Motor neuron (in vitro differentiated cells): Measurements from ENCODE around the gene POLRMT. TPM values are rescaled to one million over a fixed set of nuclear protein-coding genes. Genes with fewer than 3 reads are reported as not detected.

ENCODE experiments used
- ATAC-seq, 8 experiments: fragments of 200-7000 bp; cut with Tn5 transposase; replicated peaks in 6 of 8; 2 replicates each; pipeline ENCODE4 v1.8.0; 2021; ENCODE audit warnings: mild to moderate bottlenecking in 8 of 8, moderate library complexity in 8 of 8
- H3K27ac ChIP-seq, 2 donors: fragments of 250-450 bp; sonication (Bioruptor Pico); 2 replicates each; pipeline ENCODE4 v1.9.0; 2021; ENCODE audit warnings: antibody characterized with exemption in 2 of 2, mild to moderate bottlenecking in 2 of 2, moderate library complexity in 1 of 2
- H3K4me1 ChIP-seq, 2 donors: fragments of 250-450 bp; sonication (Bioruptor Pico); replicated peaks in 1 of 2; 2 replicates each; pipeline ENCODE4 v1.6.1; 2021; ENCODE audit warnings: antibody characterized with exemption in 2 of 2, mild to moderate bottlenecking in 2 of 2, moderate library complexity in 1 of 2
- H3K4me3 ChIP-seq, 5 donors: fragments of 250-450 bp; sonication (Bioruptor Pico); 2 replicates each; pipeline ENCODE4 v1.9.0; 2021; ENCODE audit warnings: antibody characterized with exemption in 5 of 5, mild to moderate bottlenecking in 5 of 5, moderate library complexity in 4 of 5
- WGBS, 10 experiments: fragments of 450-650 bp; shearing (Covaris generic); methylation state at CpG; one replicate each; pipeline ENCODE4 v1.0.0; 2022; 5-methylcytosine and 5-hydroxymethylcytosine counted together
- in situ Hi-C, 9 experiments: fragments of 400-800 bp; cut with MboI; loops; one replicate each; pipeline ENCODE4 v1.15.0; 2021; ENCODE audit warnings: low sequenced_read_pairs in 9 of 9, low pct_unique_long_range_greater_than_20kb in 2 of 9; ENCODE audit not compliant: unreplicated experiment in 9 of 9
- total RNA-seq, 8 experiments: library from RNA; unstranded; fragments of 300-600 nt; gene quantifications; 2 replicates each; pipeline versions ENCODE4 v1.2.3 to v1.2.4, GENCODE V29; 2022

The POLRMT gene
- total RNA-seq, 8 experiments from 2014 or later, result 18.3 to 56.9 (median 33.5) TPM

DNA sequence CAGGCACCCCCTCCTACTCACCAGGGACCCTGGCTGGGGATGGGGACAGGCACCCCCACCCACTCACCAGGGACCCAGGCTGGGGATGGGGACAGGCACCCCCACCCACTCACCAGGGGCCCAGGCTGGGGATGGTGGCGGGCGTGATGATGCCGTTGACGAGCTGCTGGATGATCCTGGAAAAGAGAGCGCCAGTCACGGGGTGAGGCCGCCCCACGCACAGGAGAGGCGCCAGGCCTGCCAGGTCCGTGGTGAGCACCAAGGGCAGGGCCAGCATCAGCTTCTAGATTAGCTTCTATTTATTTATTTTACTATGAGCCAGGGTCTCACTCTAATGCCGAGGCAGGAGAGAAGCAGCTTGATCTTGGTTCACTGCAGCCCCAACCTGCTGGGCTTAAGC lies 16.8 kb upstream of the POLRMT start:
- in situ Hi-C loops, result loop anchor here in 2 of 9 experiments (25.0 kb wide), 2 partner anchors 112 to 262 kb away; partner anchors contain the start of genes KISS1R (in 1 of the 2), MISP (in 1 of the 2) and R3HDM4 (in 1 of the 2)
- 80 to 100% (median 92%) methylated on average over 1 of the region's 11 CpGs; no CpG with 5 or more reads in 6 of the 10 experiments for WGBS, 10 experiments
- Histone ChIP-seq H3K4me3 (no peak overlapping the region), H3K27ac (no peak overlapping the region), H3K4me1 (no peaks in the 10 kb centered on the region)
- no peak for ATAC-seq

DNA sequence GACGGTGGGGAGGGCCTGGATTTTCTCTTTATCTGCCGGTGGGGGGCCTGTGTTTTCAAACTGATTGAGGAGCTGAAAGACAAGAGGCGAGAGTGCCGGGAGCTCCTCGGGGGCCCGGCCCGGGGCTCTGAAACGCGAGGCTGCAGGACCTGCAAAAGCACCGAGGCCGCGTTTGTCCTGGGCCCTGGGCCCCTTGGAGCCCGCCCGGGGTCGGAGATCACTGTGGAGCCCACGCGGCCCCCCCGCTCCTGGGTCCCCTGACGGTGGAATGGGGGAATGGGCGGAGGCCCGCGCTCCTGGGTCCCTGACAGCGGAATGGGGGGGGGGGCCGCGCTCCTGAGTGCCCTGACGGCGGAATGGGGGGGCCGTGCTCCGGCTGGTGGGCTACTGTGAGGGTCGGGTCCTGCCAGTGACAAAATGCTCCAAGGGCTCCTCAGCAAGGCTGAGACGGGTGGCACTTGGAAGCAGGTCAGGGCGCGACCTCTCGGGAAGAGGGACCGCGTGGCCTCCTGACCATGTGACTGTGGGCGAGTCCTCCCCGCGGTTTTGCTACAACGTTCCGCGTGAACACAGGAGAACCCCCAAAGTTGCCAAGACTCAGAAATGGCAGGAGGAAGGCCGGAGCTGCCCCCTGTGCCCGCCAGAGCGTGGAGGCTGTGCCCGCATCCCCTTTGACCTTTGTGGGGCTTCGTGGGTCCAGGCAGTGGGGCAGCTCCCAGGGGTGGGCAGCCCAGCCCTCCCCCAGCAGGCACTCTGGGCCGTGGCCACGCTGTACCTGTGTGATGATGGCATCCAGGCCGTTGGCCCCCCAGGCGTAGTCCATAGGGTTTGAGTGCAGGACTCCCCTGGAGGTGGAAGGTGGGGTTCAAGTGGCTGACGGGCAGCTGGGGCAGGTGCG lies 15.8 kb upstream of the POLRMT start:
- Histone ChIP-seq H3K27ac (no peak overlapping the region), H3K4me1 (no peaks in the 10 kb centered on the region), H3K4me3 (no peak overlapping the region)
- no peak for ATAC-seq
- in situ Hi-C loops, result no loop called here
- 80 to 100% (median 100%) methylated on average over 1 to 11 of the region's 53 CpGs; no CpG with 5 or more reads in 5 of the 10 experiments for WGBS, 10 experiments

DNA sequence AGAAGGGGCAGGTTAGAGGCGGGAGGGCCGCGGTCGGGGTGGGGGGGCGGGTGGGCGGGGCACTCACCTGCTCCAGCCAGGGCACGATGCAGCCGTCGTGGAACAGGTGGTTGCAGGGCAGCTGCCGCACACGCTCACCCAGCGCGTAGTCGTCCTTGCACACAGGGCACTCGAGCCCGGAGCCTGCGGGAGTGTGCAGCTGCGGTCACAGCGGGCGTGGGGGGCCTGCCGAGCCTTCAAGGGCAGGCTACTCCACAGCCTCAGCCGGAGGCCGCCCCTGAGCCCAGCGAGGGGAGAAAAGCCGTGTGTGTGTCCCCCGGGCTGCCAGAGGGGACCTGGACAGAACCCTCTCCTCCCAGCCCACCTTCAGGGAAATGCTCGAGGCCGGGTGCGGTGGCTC lies 15.0 kb upstream of the POLRMT start:
- in situ Hi-C loops, result no loop called here
- no peak for ATAC-seq
- no peak overlapping the region for H3K4me3 ChIP-seq
- WGBS, 10 experiments, result 80 to 98% methylated on average over 1 to 11 of the region's 29 CpGs; no CpG with 5 or more reads in 8 of the 10 experiments
- no peak overlapping the region for H3K27ac ChIP-seq
- H3K4me1 ChIP-seq, result no peaks in the 10 kb centered on the region

DNA sequence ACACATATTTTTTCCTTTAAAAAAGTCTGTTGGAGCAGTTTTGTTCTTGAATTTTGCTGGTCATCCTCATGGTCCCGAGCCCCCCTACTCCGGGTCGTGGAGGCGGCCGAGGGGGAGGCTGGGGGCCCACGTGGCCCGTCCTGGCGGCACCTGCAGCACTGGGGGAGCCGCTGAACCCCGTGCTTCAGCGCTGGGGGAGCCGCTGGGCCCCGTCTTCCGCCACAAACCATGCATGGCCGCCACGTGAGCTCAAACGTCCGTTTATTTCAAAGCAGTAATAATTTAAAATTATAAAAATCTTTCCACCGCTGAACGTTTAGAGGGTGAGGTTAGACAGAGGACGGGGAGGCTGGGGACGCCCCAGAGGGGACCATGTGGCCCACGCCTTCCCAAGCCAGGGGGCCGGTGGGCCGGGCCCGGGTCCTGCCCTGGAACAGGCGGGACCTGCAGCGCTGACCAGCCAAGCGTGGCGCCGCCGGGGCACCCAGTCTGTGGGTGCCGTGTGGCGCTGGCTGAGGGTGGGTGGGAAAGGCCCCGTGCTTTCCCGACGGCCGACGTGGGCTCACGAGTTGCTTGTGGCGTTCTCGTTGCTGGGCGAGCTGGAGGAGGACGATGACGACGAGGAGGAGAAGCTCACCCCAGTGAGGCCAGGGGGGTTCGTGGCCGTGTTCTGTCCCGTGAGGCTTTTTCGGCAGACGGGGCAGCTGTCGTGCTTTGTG lies 14.4 kb upstream of the POLRMT start:
- H3K27ac ChIP-seq, result no peak overlapping the region
- no peak for ATAC-seq
- in situ Hi-C loops, result no loop called here
- no peaks in the 10 kb centered on the region for H3K4me1 ChIP-seq
- H3K4me3 ChIP-seq, result no peak overlapping the region
- WGBS, 10 experiments, result 80 to 100% (median 98%) methylated on average over 1 to 16 of the region's 52 CpGs; no CpG with 5 or more reads in 6 of the 10 experiments

DNA sequence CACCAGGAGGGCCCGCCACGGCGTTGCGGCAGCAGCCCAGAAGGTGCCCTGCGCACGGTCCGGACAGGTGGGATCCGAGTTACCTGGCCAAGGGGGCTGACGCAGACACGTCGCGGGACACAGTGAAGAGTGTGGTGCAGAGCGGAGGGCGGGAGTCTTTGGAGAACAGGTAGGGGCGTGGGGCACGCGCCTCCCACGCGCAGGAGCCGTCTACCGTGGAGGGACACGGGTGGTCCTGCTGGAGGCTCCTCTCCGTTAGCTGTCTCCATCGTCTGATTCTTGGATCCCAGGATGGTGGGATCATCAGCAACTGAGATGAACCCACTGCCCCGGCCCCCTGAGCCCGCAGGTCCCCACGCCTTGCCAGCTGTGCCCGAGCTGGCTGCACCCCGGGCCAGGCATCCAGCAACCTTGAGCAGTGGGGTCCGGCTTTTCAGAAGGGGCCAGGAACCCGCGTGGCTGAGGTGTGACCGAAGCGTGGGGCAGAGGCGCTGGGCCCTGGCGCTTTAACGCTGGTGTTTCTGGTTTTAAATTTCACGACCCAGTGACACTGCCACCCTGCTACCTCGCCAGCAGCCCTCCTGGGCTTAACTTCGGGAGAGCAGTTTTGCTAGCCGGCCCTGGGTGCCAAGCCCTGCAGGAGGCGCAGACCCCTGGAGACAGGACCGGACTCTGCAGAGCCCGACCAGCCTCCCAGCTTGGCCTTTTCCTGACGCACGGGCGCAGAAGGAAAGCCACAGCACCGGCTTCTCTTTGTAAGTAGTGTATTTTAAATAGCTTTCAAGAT lies 13.6 kb upstream of the POLRMT start:
- WGBS, 10 experiments, result 80 to 100% (median 96%) methylated on average over 1 to 17 of the region's 48 CpGs; no CpG with 5 or more reads in 2 of the 10 experiments
- Histone ChIP-seq H3K4me3 (no peak overlapping the region), H3K4me1 (no peaks in the 10 kb centered on the region), H3K27ac (no peak overlapping the region)
- ATAC-seq, result no peak
- in situ Hi-C loops, result no loop called here

DNA sequence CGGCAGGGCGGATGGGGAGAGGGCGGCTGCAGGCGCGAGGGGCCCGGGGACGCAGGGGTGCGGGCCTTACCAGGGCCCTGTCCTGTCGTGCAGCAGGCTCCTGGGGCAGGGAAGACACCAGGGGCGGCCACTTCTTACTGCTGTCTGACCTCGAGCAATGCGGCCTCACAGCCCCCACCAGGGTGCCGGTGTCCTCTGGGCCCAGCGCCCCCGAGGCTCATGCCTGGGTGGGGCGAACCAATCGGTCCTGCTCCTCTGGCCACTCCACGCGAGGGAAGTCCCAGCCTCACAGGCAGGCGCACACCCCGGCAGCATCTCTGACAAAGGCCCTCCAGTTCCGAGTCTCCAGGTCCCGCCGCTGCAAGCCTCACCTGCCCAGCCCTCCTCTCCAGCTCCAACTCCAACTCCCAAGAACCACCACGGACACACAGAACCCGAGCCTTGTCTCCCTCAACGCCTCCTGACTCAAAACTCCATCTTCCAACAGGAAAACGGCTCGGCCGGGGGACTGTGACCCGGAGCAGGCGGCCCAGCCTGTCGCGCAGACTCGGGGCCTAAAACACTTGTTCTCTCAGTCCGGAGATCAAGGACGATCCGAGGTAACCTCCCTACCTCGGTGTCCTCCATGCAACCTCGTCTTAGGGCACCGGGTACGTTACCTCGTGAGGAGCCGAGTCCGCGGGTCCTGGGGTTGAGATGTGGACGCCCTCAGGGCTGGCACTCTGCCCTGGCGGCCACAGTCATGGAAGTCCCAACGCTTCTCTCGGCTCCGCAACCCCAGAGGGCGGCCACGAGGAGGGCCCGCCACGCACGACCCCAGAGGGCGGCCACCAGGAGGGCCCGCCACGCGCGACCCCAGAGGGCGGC lies 12.8 kb upstream of the POLRMT start:
- Histone ChIP-seq H3K4me3 (no peak overlapping the region), H3K4me1 (no peaks in the 10 kb centered on the region), H3K27ac (no peak overlapping the region)
- in situ Hi-C loops, result no loop called here
- 80 to 92% (median 88%) methylated on average over 1 to 12 of the region's 62 CpGs; no CpG with 5 or more reads in 6 of the 10 experiments for WGBS, 10 experiments
- ATAC-seq, result no peak

DNA sequence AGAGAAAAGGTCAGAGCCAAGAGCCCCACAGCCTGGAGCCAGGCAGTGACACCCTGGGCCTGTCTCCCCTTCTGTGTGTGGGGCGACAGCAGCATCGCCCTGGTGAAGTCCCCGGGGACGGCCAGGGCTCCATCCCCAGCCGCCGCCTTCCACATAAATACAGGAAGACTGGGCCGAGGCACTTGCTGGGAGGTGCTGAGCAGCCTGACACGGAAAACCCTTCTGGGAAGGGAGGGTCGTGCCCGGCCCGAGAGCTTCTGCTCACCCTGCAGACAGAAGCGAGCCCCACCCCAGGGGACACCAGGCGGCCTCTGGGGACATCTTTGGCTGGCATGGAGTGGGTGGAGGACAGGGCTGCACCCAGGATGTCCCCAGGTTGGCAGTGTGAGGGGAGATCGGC lies 11.5 kb upstream of the POLRMT start:
- peak in 1 of 8 experiments; percentile 11 for ATAC-seq
- in situ Hi-C loops, result no loop called here
- H3K4me3 ChIP-seq, result no peak overlapping the region
- H3K4me1 ChIP-seq, result no peaks in the 10 kb centered on the region
- no peak overlapping the region for H3K27ac ChIP-seq
- 20 to 100% (median 75%) methylated on average over 1 to 2 of the region's 14 CpGs; no CpG with 5 or more reads in 6 of the 10 experiments for WGBS, 10 experiments

DNA sequence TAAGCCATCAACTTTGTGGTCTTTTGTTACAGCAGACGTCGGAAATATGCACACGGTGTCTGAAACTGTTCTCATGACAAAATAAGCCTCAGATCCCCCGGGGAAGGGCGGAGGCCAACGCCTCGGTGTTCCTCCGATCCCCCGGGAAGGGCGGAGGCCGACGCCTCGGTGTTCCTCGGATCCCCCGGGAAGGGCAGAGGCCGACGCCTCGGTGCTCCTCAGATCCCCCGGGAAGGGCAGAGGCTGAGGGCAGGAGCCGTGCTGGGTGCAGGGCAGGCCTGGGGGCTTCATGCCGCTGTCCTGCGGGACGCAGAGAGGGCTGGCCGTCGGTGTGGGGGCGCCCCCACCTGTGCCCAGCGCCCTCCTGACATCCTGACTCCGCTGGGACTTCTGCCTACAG lies 11.0 kb upstream of the POLRMT start:
- 87 to 100% (median 100%) methylated on average over 2 to 6 of the region's 28 CpGs; no CpG with 5 or more reads in 7 of the 10 experiments for WGBS, 10 experiments
- in situ Hi-C loops, result no loop called here
- H3K4me1 ChIP-seq, result no peaks in the 10 kb centered on the region
- H3K4me3 ChIP-seq, result no peak overlapping the region
- H3K27ac ChIP-seq, result no peak overlapping the region
- ATAC-seq, result no peak

DNA sequence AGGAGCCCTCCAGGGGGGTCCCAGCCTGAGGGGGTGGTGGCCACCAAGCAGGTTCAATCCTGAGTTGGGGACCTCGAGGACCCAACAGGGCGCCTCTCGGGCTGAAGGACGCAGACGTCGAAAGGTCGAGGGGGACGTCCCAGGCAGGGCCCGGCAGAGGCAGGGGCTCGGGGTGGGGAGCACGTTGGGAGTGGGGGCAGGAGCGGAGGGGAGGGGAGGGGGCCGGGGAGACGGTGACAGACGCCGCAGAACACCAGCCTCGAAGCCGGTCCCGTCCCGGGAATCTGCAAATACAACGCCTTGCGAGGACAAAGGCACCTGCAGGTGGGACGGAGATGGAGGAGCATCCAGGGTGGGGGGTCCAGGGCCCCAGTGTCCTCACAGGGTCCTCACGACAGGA lies 10.4 kb upstream of the POLRMT start:
- peaks cover 0 to 4% of the 10 kb centered on the region in 2 donors for H3K4me1 ChIP-seq
- in situ Hi-C loops, result no loop called here
- 40 to 100% methylated on average over 1 of the region's 24 CpGs; no CpG with 5 or more reads in 8 of the 10 experiments for WGBS, 10 experiments
- H3K27ac ChIP-seq, result no peak overlapping the region
- no peak overlapping the region for H3K4me3 ChIP-seq
- no peak for ATAC-seq

DNA sequence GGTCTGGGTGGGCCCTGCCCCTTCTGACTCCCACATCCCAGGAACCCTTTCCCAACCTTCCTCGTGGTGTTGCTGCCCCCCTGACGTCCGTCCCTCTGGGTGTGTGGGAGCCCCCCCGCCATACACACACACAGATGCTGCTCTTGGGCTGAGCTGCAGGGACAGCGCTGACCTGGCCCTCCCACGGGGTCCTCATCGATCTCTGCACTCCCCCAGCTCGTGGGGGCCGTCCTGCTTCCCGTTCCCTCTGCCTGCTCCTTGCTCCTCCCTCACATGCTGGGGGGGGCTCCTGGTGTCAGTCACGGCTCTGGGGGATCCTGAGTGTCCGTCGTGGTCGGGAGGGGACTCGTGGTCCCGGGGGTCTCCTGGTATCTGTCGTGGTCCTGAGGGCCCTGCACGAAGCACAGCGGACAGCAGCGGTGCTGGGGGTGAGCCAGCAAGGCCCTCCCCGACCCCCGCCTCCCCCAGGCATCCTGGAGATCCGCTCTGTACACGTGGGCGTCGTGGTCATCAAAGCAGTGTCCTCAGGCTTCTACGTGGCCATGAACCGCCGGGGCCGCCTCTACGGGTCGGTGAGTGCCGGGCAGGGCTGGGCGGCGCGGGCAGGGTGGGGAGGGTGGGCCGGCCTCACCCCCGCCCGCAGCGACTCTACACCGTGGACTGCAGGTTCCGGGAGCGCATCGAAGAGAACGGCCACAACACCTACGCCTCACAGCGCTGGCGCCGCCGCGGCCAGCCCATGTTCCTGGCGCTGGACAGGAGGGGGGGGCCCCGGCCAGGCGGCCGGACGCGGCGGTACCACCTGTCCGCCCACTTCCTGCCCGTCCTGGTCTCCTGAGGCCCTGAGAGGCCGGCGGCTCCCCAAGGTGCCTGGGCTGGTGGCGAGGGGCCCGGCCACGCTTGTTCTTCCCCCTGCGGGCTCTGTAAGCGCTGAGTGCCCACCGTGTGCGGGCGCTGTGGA lies 9.7 kb upstream of the POLRMT start:
- 100% methylated on average over 1 of the region's 70 CpGs; no CpG with 5 or more reads in 9 of the 10 experiments for WGBS, 10 experiments
- H3K4me1 ChIP-seq, result peaks cover 0 to 5% of the 10 kb centered on the region in 2 donors
- no peak overlapping the region for H3K27ac ChIP-seq
- in situ Hi-C loops, result no loop called here
- ATAC-seq, result no peak
- no peak overlapping the region for H3K4me3 ChIP-seq

DNA sequence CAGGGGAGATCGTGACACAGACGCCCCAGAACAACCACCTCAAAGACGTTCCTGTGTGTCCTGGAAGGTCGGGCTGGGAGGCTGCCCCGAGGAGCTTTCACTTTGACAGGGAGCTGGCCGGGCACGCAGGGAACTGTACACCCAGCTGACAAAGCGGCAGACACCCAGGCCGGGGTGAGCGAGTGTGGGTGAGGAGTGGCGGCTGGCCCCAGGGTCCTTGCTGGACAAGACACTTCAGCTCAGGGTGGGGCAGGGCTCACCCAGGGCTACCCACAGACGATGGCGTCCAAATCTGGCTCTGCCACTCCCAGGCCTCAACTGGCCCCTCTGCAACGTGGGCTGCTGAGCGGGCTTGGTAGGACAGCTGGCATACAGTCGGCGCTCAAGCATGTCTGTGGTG lies 8.4 kb upstream of the POLRMT start:
- Histone ChIP-seq H3K4me1 (peaks cover 0 to 5% of the 10 kb centered on the region in 2 donors), H3K4me3 (no peak overlapping the region), H3K27ac (no peak overlapping the region)
- no peak for ATAC-seq
- in situ Hi-C loops, result no loop called here
- 90% methylated on average over 4 of the region's 17 CpGs; no CpG with 5 or more reads in 9 of the 10 experiments for WGBS, 10 experiments
